ENCODE measurements around the gene PCDH9.

Gene PCDH9

DNA sequence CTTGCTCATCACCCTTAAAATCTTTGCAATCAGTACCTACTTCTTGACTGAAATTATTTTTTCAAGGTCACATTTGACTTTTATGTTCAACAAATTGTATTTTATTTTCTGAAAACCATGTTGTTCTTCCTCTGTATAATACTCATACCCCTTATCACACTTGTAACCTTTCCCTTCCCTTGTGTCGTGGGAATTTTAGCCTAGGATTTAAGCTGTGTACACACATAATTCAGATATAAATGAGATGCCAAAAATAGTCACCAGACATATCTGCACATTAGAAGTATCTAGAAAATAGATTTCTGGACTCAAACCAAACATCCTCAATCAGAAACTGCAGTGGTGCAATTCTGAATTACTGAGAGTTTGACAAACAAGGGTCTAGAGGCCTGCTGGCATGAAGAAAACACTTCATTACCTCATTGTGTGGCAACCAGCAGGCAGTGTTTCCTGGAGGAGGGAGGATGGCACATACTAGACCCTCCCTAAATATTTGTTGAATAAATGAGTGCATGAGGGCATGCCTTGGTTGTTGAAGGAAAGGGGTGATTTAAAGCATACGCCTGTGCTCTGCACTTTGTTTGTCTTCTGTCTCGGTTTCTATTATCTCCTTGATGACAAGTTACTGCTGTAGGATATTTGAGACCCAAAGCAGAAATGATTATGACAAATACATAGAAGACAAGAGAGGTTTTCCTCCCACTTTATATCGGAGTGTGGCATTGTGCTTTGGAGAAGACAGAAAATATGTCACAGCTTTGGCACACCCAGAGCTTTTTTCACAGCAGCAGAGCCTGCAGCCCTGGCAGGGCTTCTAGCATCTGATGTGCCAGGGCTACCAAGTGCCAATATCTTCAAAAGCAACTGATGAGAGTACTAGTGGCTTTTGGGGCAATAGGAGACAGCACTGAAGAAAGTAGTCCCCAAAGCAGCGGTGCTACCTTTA lies 881.1 kb downstream of the PCDH9 start:
- DNase-seq, result no peak

DNA sequence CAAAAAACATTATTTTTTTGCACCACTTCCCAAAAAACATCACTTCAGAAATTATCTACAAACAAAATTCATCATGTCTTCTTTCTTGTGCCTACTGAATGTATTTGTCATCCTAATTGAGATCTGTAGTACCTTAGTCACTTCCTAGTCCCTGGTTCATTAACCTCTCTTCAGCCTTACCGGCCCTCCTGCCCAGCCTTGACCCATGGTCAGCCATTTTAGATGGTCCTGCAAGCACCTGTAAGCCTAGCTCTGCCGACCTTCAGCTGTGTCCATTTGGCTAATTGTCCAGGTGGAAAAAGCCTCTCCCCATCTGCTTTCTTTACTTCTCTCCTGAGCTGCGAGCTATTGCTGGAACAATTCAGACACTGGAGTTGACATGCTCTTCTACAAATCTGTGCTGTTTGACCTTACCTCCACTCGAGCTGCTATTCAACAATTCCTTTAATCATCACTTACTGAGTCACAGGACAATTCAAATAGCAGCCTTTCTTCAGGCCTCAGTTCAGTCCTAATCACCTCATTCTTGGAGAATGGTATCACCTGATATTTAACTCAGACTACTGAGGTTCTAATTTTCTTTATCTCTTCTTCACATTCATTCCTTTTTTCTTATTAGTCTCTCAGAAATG lies 882.5 kb downstream of the PCDH9 start:
- no peak for DNase-seq

- no peak for DNase-seq
Observed at GRCh38 chr13:66345971-66346370, 884.2 kb downstream of the PCDH9 start.

DNA sequence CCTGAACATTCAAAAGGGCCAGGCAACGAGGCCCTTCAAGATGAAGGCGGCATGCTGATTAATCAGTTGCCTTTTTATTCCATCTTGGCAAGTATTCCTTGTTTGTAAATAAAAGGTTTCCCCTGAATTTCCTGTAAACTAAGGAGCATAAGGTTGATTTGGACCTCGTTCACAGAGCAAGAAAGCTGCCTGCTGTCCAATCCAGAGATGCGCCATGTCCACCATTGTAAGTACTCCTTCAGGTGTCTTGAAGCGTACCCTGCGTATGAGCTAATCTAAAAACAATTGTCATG lies 884.7 kb downstream of the PCDH9 start:
- no peak for DNase-seq

DNA sequence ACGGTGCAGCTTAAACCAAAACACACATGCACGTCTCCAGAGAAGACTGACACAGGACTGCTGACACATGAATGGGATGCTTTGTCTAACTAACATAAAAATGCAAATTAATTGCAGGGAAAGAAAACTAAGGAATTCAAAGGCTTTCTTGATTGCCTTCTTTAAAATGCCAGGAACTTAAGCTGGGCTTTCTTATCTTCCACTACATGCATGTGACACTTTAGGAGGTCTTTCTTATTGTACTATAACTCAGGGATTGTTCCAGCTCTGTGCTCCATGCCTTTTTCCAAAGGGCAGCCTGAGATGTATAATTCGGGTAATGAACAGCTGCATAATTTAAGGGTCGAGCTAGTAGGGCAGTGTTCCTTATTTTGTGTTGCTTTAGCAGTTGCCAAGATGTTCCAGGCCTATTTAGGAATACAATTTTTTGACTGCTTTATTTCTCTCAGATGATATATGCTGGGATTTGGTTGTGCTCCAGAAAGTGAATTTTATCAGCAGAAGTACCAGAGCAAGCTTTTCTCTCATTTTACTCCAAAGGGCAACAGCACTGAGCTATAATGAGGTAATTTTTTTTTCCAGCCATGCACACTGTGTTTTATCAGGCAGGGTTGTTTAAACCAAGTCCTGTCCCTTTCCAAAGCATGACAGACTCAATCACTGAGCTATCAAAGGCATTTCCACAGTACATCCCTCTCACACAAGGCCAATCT lies 885.2 kb downstream of the PCDH9 start:
- DNase-seq, result no peak

DNA sequence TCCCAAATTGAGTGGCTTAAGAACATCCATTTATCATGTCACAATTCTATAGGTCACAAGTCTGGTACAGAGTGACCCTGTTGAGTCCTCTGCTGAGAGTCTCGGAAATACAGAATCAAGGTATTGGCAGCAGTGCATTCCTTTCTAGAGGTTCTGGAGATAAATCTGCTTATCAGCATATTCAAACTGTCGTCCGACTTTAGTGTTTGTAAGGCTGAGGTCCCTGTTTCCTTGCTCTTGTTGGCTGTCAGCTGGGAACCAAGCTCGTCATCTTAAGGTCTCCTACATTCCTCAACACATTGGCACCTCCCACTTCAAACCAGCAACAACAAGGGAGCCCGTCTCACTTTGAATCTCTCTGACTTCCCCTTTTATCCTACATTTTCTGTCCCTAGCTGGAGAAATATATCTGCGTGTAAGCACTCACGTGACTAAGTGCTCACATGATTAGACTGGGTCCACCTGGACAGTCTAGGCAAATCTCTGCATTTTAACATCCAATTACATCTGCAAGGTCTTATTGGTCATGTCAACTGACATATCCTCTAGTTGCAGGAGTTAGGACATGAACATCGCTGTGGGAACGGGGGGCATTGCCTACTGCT lies 886.8 kb downstream of the PCDH9 start:
- DNase-seq, result no peak

- DNase-seq, result no peak
Observed at GRCh38 chr13:66341635-66342377, 888.3 kb downstream of the PCDH9 start.

GRCh38 chr13:66339214-66339613 lies 890.9 kb downstream of the PCDH9 start:
- DNase-seq, result no peak

DNA sequence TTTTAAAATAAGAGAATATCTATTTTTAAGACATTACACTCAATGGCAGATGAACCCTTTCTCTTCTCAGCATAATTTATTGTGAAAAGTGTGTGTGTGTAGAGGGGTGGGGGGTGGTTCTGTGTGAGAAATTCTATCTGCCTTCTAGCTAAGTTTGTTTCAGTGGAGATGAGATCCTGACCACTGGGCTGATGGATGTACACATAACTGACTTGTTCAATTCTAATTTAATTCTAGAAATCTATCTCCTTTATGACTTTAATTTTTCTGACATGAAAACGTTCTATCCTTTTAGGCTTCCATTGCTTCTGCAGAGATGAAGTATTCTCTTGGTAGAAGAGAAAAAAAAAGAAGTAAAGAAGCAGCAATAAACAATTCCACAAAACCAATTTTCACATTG lies 891.6 kb downstream of the PCDH9 start:
- no peak for DNase-seq

- no peak for DNase-seq
Observed at GRCh38 chr13:66335626-66336025, 894.5 kb downstream of the PCDH9 start.

DNA sequence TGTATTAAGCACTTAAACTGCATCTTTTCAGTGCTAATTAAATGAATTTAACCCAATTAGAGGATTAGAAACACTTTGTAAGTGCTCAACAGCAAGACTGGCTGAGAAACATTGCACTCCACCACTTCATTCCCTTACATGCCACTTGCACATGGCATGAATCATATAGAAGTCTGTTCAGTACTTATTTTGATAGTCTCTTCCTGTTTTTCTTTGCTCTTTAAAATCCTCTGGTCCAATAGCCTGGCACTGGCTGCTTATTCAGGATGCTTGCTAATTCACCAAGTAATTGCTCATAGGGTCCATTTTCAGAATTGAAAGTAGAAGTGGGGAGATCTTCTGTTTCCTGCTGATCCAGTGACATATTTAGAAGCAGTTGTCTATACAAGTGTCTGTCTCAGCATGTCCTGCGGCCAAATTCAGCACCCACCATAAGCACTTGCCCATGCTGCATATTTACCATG lies 900.1 kb downstream of the PCDH9 start:
- DNase-seq, result no peak

- DNase-seq, result no peak
Observed at GRCh38 chr13:66328476-66328875, 901.7 kb downstream of the PCDH9 start.

GRCh38 chr13:66323745-66324347 lies 906.3 kb downstream of the PCDH9 start:
- no peak for DNase-seq

GRCh38 chr13:66322936-66323335 lies 907.2 kb downstream of the PCDH9 start:
- no peak for DNase-seq

DNA sequence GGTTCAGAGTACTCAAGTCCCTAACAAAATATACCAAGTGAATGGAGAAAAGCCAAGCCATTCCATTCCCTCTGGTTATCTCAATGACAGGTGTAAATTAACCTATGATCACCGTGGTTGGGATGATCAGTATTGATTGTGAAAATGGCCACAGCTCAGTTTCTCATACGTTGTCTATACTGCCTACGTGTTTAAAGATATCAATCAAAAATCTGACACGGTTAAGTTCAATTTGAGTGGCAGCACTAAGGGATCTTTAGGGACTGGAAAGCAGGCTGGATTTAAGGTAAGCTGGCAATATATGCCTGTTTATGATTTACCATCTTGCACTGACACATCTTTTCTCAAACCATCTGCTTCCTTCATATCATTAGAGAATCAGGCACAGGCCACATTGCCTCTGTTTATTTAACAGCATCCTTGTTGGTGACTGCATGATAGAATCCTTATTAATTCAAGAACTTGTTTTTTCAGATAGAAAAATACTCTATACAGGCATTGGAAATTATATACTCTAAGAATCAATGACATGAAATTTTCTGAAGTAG lies 907.9 kb downstream of the PCDH9 start:
- DNase-seq, result no peak

DNA sequence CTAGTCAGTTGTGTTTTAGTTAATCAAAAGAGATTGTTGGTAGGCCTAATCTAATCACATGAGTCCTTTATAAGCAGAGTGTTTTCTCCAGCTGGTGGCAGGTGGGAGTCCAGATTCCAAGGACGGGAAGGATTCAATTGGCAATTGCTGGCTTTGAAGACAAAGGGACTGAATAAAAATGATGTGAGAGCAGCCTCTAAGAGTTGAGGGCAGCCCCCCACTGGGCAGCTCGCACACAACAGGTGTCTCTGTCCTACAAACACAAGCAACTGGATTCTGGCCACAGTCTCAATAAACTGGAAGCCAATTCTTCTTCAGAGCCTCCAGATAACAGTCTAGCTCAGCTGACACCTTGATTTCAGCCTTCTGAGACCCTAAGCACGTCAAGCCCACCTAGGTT lies 915.2 kb downstream of the PCDH9 start:
- DNase-seq, result no peak

GRCh38 chr13:66313413-66313812 lies 916.7 kb downstream of the PCDH9 start:
- DNase-seq, result no peak

DNA sequence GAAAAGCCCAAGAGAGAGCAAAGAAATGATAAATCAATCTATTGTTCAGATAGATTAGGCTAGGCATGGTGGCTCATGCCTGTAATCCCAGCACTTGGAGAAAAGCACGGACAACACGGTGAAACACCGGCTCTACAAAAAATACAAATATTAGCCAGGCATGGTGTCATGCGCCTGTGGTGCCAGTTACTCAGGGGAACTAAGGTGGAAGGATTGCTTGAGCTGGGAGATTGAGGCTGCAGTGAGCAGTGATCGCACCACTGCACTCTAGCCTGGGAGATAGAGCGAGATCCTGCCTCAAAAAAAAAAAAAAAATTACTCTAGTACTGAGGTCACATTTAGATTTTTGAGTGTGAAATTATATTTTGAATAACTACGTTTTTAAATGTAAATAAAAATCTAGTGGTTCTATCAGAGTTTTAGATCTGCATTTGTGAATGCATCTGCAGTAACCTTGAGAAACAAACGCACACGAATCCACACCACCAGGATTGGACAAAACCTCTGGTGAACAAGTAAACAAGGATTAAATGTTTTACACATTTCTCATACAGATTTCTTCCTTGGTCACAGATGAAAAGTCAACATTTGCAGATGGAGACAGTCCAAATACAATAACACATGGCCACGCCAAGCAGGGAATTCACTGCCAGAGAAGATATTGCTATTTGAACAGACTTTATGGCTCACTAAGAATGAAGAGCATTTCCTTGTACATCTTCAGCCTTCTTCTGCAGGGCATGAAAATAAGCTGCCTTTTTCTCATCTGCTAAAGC lies 917.6 kb downstream of the PCDH9 start:
- DNase-seq, result no peak

- no peak for DNase-seq
Observed at GRCh38 chr13:66305961-66306617, 924.0 kb downstream of the PCDH9 start.

GRCh38 chr13:66301482-66301881 lies 928.7 kb downstream of the PCDH9 start:
- no peak for DNase-seq

DNA sequence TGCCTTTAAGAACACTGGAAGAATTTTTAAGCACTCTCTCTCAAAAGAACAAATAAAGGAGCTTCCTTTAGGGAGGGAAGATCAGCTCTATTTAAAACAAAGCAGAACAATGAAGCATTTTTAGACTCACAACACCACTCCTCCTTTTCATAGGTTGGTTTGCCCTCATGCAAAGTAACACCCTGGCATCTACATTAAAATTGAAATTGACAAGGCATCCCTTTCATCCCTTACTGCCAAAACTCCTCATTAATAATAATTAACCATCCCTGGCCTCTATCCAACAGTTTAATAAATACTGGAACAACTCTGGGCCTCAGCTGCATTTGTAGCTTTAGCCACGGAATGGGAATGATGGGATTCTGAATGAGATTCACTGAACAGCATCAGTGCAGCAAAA lies 929.1 kb downstream of the PCDH9 start:
- no peak for DNase-seq
